K562 (cell line): ENCODE measurements around the gene CCDC9B. TPM values are rescaled to one million over a fixed set of nuclear protein-coding genes. Genes with fewer than 3 reads are reported as not detected.

Experiments
- ATAC-seq: fragments of 200-7000 bp; cut with Tn5 transposase; 3 replicates; pipeline ENCODE4 v1.9.1; 2020; ENCODE audit warnings: moderate library complexity
- BruUV-seq: library from RNA; stranded (reverse); fragments of 400-500 nt; replicated peaks from 2 replicates; lab custom pipeline; 2021; lab: Mats Ljungman, UMichigan
- CTCF ChIA-PET: fragments of 300-600 bp; formaldehyde crosslinking; extraction: SDS; loops from one replicate; lab custom pipeline; 2021; ENCODE audit warnings: low intra/inter-chr PET ratio; lab: Yijun Ruan, JAX
- POLR2A ChIA-PET: fragments of 300-600, 350-650 bp; sonication (Branson Sonifier 250); formaldehyde crosslinking; extraction: SDS; loops from one replicate; lab custom pipeline; 2021; ENCODE audit warnings: antibody characterized with exemption, inconsistent platforms; lab: Yijun Ruan, JAX
- DNase-seq, 4 experiments: peaks; one replicate each; pipeline versions ENCODE4 v3.0.0 to v3.0.0-alpha.2; 2011 to 2018; ENCODE audit warnings: low spot score in 3 of 4, mixed read lengths in 3 of 4; ENCODE audit errors: extremely low read depth in 1 of 4
- FAIRE-seq: peaks from 2 replicates; lab custom pipeline; 2011; peaks lifted over from hg19 to GRCh38; lab: Jason Lieb, UNC
- H2AFZ ChIP-seq: 2 replicates; pipeline ENCODE4 v1.6.0; 2011; ENCODE audit warnings: low read depth, low read length, control low read depth, inconsistent platforms
- H3K27ac ChIP-seq: fragments of 200-600 bp; 3 replicates; pipeline ENCODE4 v1.8.0; 2011; ENCODE audit warnings: low read depth, mild to moderate bottlenecking, control low read depth, inconsistent platforms, low read length, moderate library complexity, mixed read lengths; ENCODE audit errors: extremely low read depth
- H3K27me3 ChIP-seq, 2 experiments: fragments of 300-600 bp in 1 of 2; 2 replicates in 1 of 2; 3 replicates in 1 of 2; pipeline versions ENCODE4 v1.6.0 to v1.8.0; 2011; ENCODE audit warnings: inconsistent platforms in 2 of 2, low read length in 2 of 2, mild to moderate bottlenecking in 1 of 2, mixed read lengths in 1 of 2, moderate library complexity in 1 of 2; ENCODE audit not compliant: control insufficient read depth in 2 of 2, insufficient read depth in 2 of 2
- H3K36me3 ChIP-seq: fragments of 300-600 bp; 3 replicates; pipeline ENCODE4 v1.8.0; 2011; ENCODE audit warnings: mild to moderate bottlenecking, low read length, inconsistent platforms; ENCODE audit not compliant: control insufficient read depth, insufficient read depth
- H3K4me1 ChIP-seq, 2 experiments: fragments of 200-600 bp in 1 of 2; replicated peaks in 1 of 2; 2 replicates in 1 of 2; 3 replicates in 1 of 2; pipeline versions ENCODE4 v1.5.1 to v1.8.0; 2011; ENCODE audit warnings: inconsistent platforms in 2 of 2, low read length in 2 of 2, mild to moderate bottlenecking in 1 of 2, mixed read lengths in 1 of 2, moderate library complexity in 1 of 2; ENCODE audit not compliant: control insufficient read depth in 2 of 2, insufficient read depth in 2 of 2
- H3K4me2 ChIP-seq: 2 replicates; pipeline ENCODE4 v1.6.1; 2011; ENCODE audit warnings: low read length, control low read depth, inconsistent platforms, mixed read lengths; ENCODE audit not compliant: insufficient read depth
- H3K4me3 ChIP-seq: fragments of 200-600 bp; sonication (generic), shearing (Covaris generic); 2 replicates; pipeline ENCODE4 v1.5.1; 2016; ENCODE audit warnings: control low read depth, inconsistent platforms
- H3K79me2 ChIP-seq: fragments of 200-600 bp; 3 replicates; pipeline ENCODE4 v1.8.0; 2011; ENCODE audit warnings: low read length, inconsistent platforms; ENCODE audit not compliant: control insufficient read depth, insufficient read depth
- H3K9ac ChIP-seq, 2 experiments: 2 replicates each; pipeline versions ENCODE4 v1.6.0 to v1.6.1; 2011; ENCODE audit warnings: low read depth in 2 of 2, low read length in 2 of 2, control low read depth in 1 of 2, inconsistent platforms in 1 of 2, mild to moderate bottlenecking in 1 of 2, mixed read lengths in 1 of 2; ENCODE audit not compliant: insufficient read depth in 1 of 2
- H3K9me1 ChIP-seq: one replicate; pipeline ENCODE4 v1.6.0; 2011; ENCODE audit warnings: inconsistent platforms, mild to moderate bottlenecking, low read length, moderate library complexity; ENCODE audit not compliant: control insufficient read depth, insufficient read depth
- H3K9me3 ChIP-seq: replicated peaks from 2 replicates; pipeline ENCODE4 v1.5.1; 2011; ENCODE audit warnings: low read depth, low read length, inconsistent platforms; ENCODE audit not compliant: control insufficient read depth, insufficient read depth
- H4K20me1 ChIP-seq: replicated peaks from 2 replicates; pipeline ENCODE4 v1.6.1; 2011; ENCODE audit warnings: low read length, inconsistent platforms, mixed read lengths; ENCODE audit not compliant: control insufficient read depth, insufficient read depth
- BHLHE40 ChIP-seq: IDR thresholded peaks from 2 replicates; pipeline ENCODE4 v1.6.1; 2011; ENCODE audit warnings: low read length, improper control_type of control experiment
- CBFB ChIP-seq: sonication (generic); formaldehyde crosslinking; IDR thresholded peaks from 2 replicates; pipeline ENCODE4 v1.4.0; 2020; ENCODE audit warnings: mild to moderate bottlenecking, missing genetic modification reagents
- FOXP4 ChIP-seq: sonication (generic); formaldehyde crosslinking; IDR thresholded peaks from 2 replicates; pipeline ENCODE4 v1.8.0; 2022; ENCODE audit warnings: mild to moderate bottlenecking, missing genetic modification reagents, borderline replicate concordance
- FUS ChIP-seq: fragments of 200-400 bp; formaldehyde crosslinking; optimal IDR thresholded peaks from 2 replicates; pipeline ENCODE3; 2017; ENCODE audit warnings: low read depth, low read length
- GABPA ChIP-seq: fragments of 200-800 bp; sonication (Bioruptor generic); conservative IDR thresholded peaks from 2 replicates; pipeline ENCODE4 v1.6.1; 2016; ENCODE audit warnings: low read depth, missing genetic modification characterization, missing compliant biosample characterization
- GATA2 ChIP-seq: sonication (generic); formaldehyde crosslinking; IDR thresholded peaks from 2 replicates; pipeline ENCODE4 v1.4.0; 2020; ENCODE audit warnings: mild to moderate bottlenecking, missing genetic modification reagents
- HEY1 ChIP-seq: fragments of 250-450 bp; sonication (Bioruptor Pico); IDR thresholded peaks from 2 replicates; pipeline ENCODE4 v1.5.0; 2020; ENCODE audit warnings: mild to moderate bottlenecking, moderate library complexity, borderline replicate concordance
- MAFF ChIP-seq: IDR thresholded peaks from 2 replicates; pipeline ENCODE4 v1.6.1; 2012; ENCODE audit warnings: low read length, improper control_type of control experiment
- NFIC ChIP-seq: fragments of 450-650 bp; IDR thresholded peaks from 2 replicates; pipeline ENCODE4 v1.6.1; 2017; ENCODE audit warnings: mild to moderate bottlenecking, inconsistent platforms
- POLR2AphosphoS2 ChIP-seq: IDR thresholded peaks from 2 replicates; pipeline ENCODE4 v1.6.1; 2012; ENCODE audit warnings: low read length, improper control_type of control experiment
- SPI1 ChIP-seq: IDR thresholded peaks from 2 replicates; pipeline ENCODE4 v1.6.1; 2011; ENCODE audit warnings: low read depth, low read length, control low read depth, borderline replicate concordance
- STAG1 ChIP-seq: sonication (generic); formaldehyde crosslinking; IDR thresholded peaks from 2 replicates; pipeline ENCODE4 v1.5.0; 2020; ENCODE audit warnings: missing genetic modification reagents, borderline replicate concordance
- ZBTB12 ChIP-seq: fragments of 250-450 bp; sonication (Bioruptor Pico); IDR thresholded peaks from 2 replicates; pipeline ENCODE4 v1.4.0; 2020
- ZFP91 ChIP-seq: sonication (generic); formaldehyde crosslinking; IDR thresholded peaks from 2 replicates; pipeline ENCODE4 v1.8.0; 2022; ENCODE audit warnings: mild to moderate bottlenecking, missing genetic modification reagents
- ZNF583 ChIP-seq: fragments of 250-450 bp; sonication (Bioruptor Pico); IDR thresholded peaks from 2 replicates; pipeline ENCODE4 v1.4.0; 2020
- WGBS: fragments of 100-300 bp; shearing (Covaris generic); methylation state at CpG from one replicate; pipeline ENCODE4 v1.1.6; 2016; ENCODE audit warnings: low coverage, mixed read lengths; ENCODE audit not compliant: insufficient coverage; ENCODE audit errors: missing lambda C conversion rate; 5-methylcytosine and 5-hydroxymethylcytosine counted together
- in situ Hi-C: fragments of 300-500 bp; cut with MboI; formaldehyde crosslinking; loops from 4 replicates; pipeline ENCODE4 v1.15.0; 2018; ENCODE audit warnings: inconsistent platforms, mixed read lengths
- intact Hi-C: fragments of 100-400 bp; cut with micrococcal nuclease; formaldehyde crosslinking; loops from 2 replicates; pipeline ENCODE4 v1.14.2; 2022
- polyA plus RNA-seq, 8 experiments: library from polyadenylated mRNA; depleted of rRNA in 4 of 8; stranded (reverse) in 5 of 8; unstranded in 3 of 8; fragments of >200 nt; fragmentation: Nextera tagmentation in 2 of 8; fragmentation: Illumina TruSeq in 1 of 8; extraction: Ambion mirVana in 2 of 8; extraction: Trizol in 1 of 8; gene quantifications; 2 replicates each; pipeline versions ENCODE4 v1.2.1 to v1.2.3, GENCODE V29; 2011 to 2014; ENCODE audit warnings: inconsistent platforms in 1 of 8, missing spikeins in 1 of 8
- total RNA-seq, 7 experiments: library from RNA; depleted of rRNA in 6 of 7; stranded (reverse); fragments of >200 nt in 6 of 7; fragmentation: Illumina TruSeq in 2 of 7; extraction: Trizol in 2 of 7; gene quantifications; 2 replicates each; pipeline versions ENCODE4 v1.2.1 to v1.2.3, GENCODE V29; 2011 to 2021; ENCODE audit warnings: low replicate concordance in 1 of 7
- TF ChIP-seq, protein P1 (sequence below): fragments of 450-650 bp; IDR thresholded peaks from 2 replicates; pipeline ENCODE4 v1.6.1; 2016; ENCODE audit warnings: missing biosample characterization, missing genetic modification characterization

The CCDC9B gene
- total and polyA plus RNA-seq, 9 of the 15 experiments (the other 6 are each of a cell fraction or from before 2014, with no cell fraction given): 0.01 to 0.47 (median 0.15) TPM; not detected in 1

- no TSS peak for BruUV-seq
- intact Hi-C loops: no loop called here
- ATAC-seq (no peak), DNase-seq (peak in 1 of 4 experiments; percentile 51), FAIRE-seq (no peak)
- H3K36me3 ChIP-seq: no peaks in the 10 kb centered on the region
- CTCF ChIA-PET: no interaction called here
- peaks cover 11 to 13% of the 10 kb centered on the region in 2 experiments for H3K4me1 ChIP-seq
- H3K27me3 ChIP-seq: peaks cover 2 to 37% of the 10 kb centered on the region in 2 experiments; a peak in 3 of 5 replicates
- no peaks in the 10 kb centered on the region for H4K20me1 ChIP-seq
- H3K4me2 ChIP-seq: no peak overlapping the region
- no peak overlapping the region for H3K4me3 ChIP-seq
- in situ Hi-C loops: loop anchor here (5.0 kb wide), 1 partner anchor 36 kb away; no protein-coding TSS in a partner anchor
- H3K9me3 ChIP-seq: no peaks in the 10 kb centered on the region
- POLR2A ChIA-PET: interaction anchor here (1.0 kb wide), 1 partner anchor 34 kb away, joined by 4 read pairs; no protein-coding TSS in a partner anchor
- H3K9ac ChIP-seq: no peak overlapping the region; a peak in 1 of 4 replicates
- no peaks in the 10 kb centered on the region for H3K79me2 ChIP-seq
- no peaks in the 10 kb centered on the region for H3K9me1 ChIP-seq
- no peak overlapping the region for H2AFZ ChIP-seq
- WGBS: 11% methylated on average over 10 of the region's 10 CpGs
- no peak overlapping the region for H3K27ac ChIP-seq
- TF ChIP-seq FOXP4 (CRISPR knock-in tag) (no peak), GABPA (tag) (no peak), POLR2AphosphoS2 (no peak), ZFP91 (no peak), ZNF583 (CRISPR knock-in tag) (no peak), ZBTB12 (CRISPR knock-in tag) (no peak), FUS (no peak), STAG1 (no peak), SPI1 (peak; percentile 66; the same call in 1 of the 2 replicates), NFIC (peak; percentile 84), HEY1 (CRISPR knock-in tag) (no peak), BHLHE40 (no peak), GATA2 (CRISPR knock-in tag) (0 out of 2 replicates have a peak, but pooled peaks have one; percentile 21), CBFB (CRISPR knock-in tag) (no peak), MAFF (no peak)
- TF ChIP-seq, protein P1, sequence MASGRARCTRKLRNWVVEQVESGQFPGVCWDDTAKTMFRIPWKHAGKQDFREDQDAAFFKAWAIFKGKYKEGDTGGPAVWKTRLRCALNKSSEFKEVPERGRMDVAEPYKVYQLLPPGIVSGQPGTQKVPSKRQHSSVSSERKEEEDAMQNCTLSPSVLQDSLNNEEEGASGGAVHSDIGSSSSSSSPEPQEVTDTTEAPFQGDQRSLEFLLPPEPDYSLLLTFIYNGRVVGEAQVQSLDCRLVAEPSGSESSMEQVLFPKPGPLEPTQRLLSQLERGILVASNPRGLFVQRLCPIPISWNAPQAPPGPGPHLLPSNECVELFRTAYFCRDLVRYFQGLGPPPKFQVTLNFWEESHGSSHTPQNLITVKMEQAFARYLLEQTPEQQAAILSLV: no peak
Observed at GRCh38 chr15:40313531-40314398, 27.0 kb downstream of the CCDC9B start.
